HEK293 (cell line): ENCODE data around the gene ARHGAP5.

Experiments used
- CTCF ChIA-PET: fragments of 350-600 bp; formaldehyde crosslinking; extraction: SDS; loops from one replicate; lab custom pipeline; 2021; ENCODE audit warnings: antibody characterized with exemption; lab: Yijun Ruan, JAX
- POLR2A ChIA-PET: fragments of 300-600 bp; formaldehyde crosslinking; extraction: SDS; loops from one replicate; lab custom pipeline; 2020; ENCODE audit warnings: antibody characterized with exemption, inconsistent platforms; lab: Yijun Ruan, JAX
- H3K27ac ChIP-seq: fragments of 200-500 bp; sonication (Bioruptor generic); 2 replicates; pipeline ENCODE4 v1.5.1; 2014; ENCODE audit warnings: low read depth, low read length, control low read depth, inconsistent platforms; ENCODE audit errors: extremely low read depth
- H3K36me3 ChIP-seq, 2 experiments: fragments of 200-500 bp in 1 of 2; sonication (Bioruptor generic) in 1 of 2; 1 replicate in 1 of 2; 2 replicates in 1 of 2; pipeline ENCODE4 v1.5.1; 2014 to 2017; ENCODE audit warnings: inconsistent platforms in 2 of 2, low read length in 2 of 2; ENCODE audit not compliant: control insufficient read depth in 2 of 2, insufficient read depth in 1 of 2
- H3K4me1 ChIP-seq: fragments of 200-500 bp; sonication (Bioruptor generic); 2 replicates; pipeline ENCODE4 v1.5.1; 2014; ENCODE audit warnings: mild to moderate bottlenecking, low read length, inconsistent platforms; ENCODE audit not compliant: control insufficient read depth, insufficient read depth
- H3K4me3 ChIP-seq: 2 replicates; pipeline ENCODE4 v1.5.1; 2011; ENCODE audit warnings: low read depth, mild to moderate bottlenecking, control low read depth, low read length, moderate library complexity
- H3K9me3 ChIP-seq: fragments of 200-500 bp; sonication (Bioruptor generic); 2 replicates; pipeline ENCODE4 v1.5.1; 2014; ENCODE audit warnings: low read depth, low read length, inconsistent platforms; ENCODE audit not compliant: control insufficient read depth, insufficient read depth
- GFI1B ChIP-seq: fragments of 450-650 bp; formaldehyde crosslinking; IDR thresholded peaks from 2 replicates; pipeline ENCODE4 v1.5.1; 2016; ENCODE audit warnings: missing biosample characterization, missing genetic modification characterization
- KLF16 ChIP-seq: fragments of 450-650 bp; formaldehyde crosslinking; IDR thresholded peaks from 2 replicates; pipeline ENCODE4 v1.5.1; 2017; ENCODE audit warnings: missing biosample characterization, missing genetic modification characterization
- PRDM4 ChIP-seq: fragments of 450-650 bp; formaldehyde crosslinking; IDR thresholded peaks from 2 replicates; pipeline ENCODE4 v1.5.1; 2017; ENCODE audit warnings: missing biosample characterization, missing genetic modification characterization
- REST ChIP-seq: fragments of 450-650 bp; formaldehyde crosslinking; IDR thresholded peaks from 2 replicates; pipeline ENCODE4 v1.5.1; 2016; ENCODE audit warnings: missing biosample characterization, missing genetic modification characterization
- SALL2 ChIP-seq: fragments of 450-650 bp; formaldehyde crosslinking; IDR thresholded peaks from 2 replicates; pipeline ENCODE4 v1.5.0; 2017; ENCODE audit warnings: missing biosample characterization, mild to moderate bottlenecking, missing genetic modification characterization, borderline replicate concordance
- SP2 ChIP-seq: fragments of 450-650 bp; formaldehyde crosslinking; IDR thresholded peaks from 2 replicates; pipeline ENCODE4 v1.5.1; 2016; ENCODE audit warnings: missing biosample characterization, missing genetic modification characterization
- WT1 ChIP-seq: fragments of 450-650 bp; formaldehyde crosslinking; IDR thresholded peaks from 2 replicates; pipeline ENCODE4 v1.5.1; 2016; ENCODE audit warnings: missing biosample characterization, missing genetic modification characterization
- ZBTB10 ChIP-seq: fragments of 450-650 bp; formaldehyde crosslinking; IDR thresholded peaks from 2 replicates; pipeline ENCODE4 v1.5.1; 2016; ENCODE audit warnings: missing biosample characterization, missing genetic modification characterization
- ZBTB44 ChIP-seq: fragments of 450-650 bp; IDR thresholded peaks from 2 replicates; pipeline ENCODE4 v1.5.1; 2018; ENCODE audit warnings: missing biosample characterization, mild to moderate bottlenecking, missing genetic modification characterization
- ZBTB48 ChIP-seq: fragments of 450-650 bp; formaldehyde crosslinking; IDR thresholded peaks from 2 replicates; pipeline ENCODE4 v1.5.1; 2016; ENCODE audit warnings: missing biosample characterization, missing genetic modification characterization
- ZNF184 ChIP-seq: fragments of 450-650 bp; IDR thresholded peaks from 2 replicates; pipeline ENCODE4 v1.5.1; 2018; ENCODE audit warnings: missing biosample characterization, mild to moderate bottlenecking, missing genetic modification characterization
- ZNF223 ChIP-seq: fragments of 450-650 bp; formaldehyde crosslinking; IDR thresholded peaks from 2 replicates; pipeline ENCODE4 v1.5.1; 2016; ENCODE audit warnings: missing biosample characterization, missing genetic modification characterization
- ZNF23 ChIP-seq: fragments of 450-650 bp; formaldehyde crosslinking; IDR thresholded peaks from 2 replicates; pipeline ENCODE4 v1.5.1; 2016; ENCODE audit warnings: missing biosample characterization, missing genetic modification characterization, borderline replicate concordance
- ZNF610 ChIP-seq: fragments of 450-650 bp; formaldehyde crosslinking; IDR thresholded peaks from 2 replicates; pipeline ENCODE4 v1.5.1; 2016; ENCODE audit warnings: missing biosample characterization, missing genetic modification characterization, borderline replicate concordance
- ZNF624 ChIP-seq: fragments of 450-650 bp; formaldehyde crosslinking; IDR thresholded peaks from 2 replicates; pipeline ENCODE4 v1.5.1; 2017; ENCODE audit warnings: missing biosample characterization, missing genetic modification characterization
- ZNF660 ChIP-seq: fragments of 450-650 bp; IDR thresholded peaks from 2 replicates; pipeline ENCODE4 v1.5.1; 2018; ENCODE audit warnings: missing biosample characterization, mild to moderate bottlenecking, missing genetic modification characterization
- ZSCAN5A ChIP-seq: fragments of 450-650 bp; formaldehyde crosslinking; IDR thresholded peaks from 2 replicates; pipeline ENCODE4 v1.5.1; 2016; ENCODE audit warnings: missing biosample characterization, missing genetic modification characterization
- TF ChIP-seq, protein P1 (sequence below): fragments of 450-650 bp; formaldehyde crosslinking; IDR thresholded peaks from 2 replicates; pipeline ENCODE4 v1.5.1; 2016; ENCODE audit warnings: missing biosample characterization, missing genetic modification characterization
- TF ChIP-seq, protein P2 (sequence below): fragments of 450-650 bp; formaldehyde crosslinking; IDR thresholded peaks from 2 replicates; pipeline ENCODE4 v1.5.0; 2017; ENCODE audit warnings: missing biosample characterization, missing genetic modification characterization, borderline replicate concordance

ARHGAP5 gene

DNA sequence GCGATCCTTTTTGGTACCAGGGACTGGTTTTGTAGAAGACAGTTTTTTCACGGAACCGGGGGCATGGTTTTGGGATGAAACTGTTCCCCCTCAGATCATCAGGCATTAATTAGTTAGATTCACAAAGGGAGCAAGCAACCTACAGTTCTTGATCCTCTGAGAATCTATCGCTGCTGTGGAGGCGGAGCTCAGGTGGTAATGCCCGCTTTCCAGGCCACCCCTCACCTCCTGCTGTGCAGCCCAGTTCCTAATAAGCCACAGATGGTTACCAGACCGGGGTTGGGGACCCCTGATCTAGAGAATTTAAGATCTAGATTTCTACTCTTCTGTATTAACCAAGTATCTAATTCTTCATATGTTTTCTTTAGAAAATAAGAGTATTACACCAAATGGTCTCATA, 4.8 kb downstream of the ARHGAP5 start:
- ChIA-PET POLR2A (no interaction called here), CTCF (interaction anchor here (1.1 kb wide), 1 partner anchor 8 kb away, joined by 3 read pairs; no protein-coding TSS in a partner anchor)
- Histone ChIP-seq H3K4me3 (no peak overlapping the region), H3K36me3 (peaks cover 0 to 3% of the 10 kb centered on the region in 2 experiments; a peak in 2 of 3 replicates), H3K4me1 (peaks cover 48% of the 10 kb centered on the region), H3K27ac (no peak overlapping the region), H3K9me3 (no peaks in the 10 kb centered on the region)
- no peak for TF ChIP-seq ZNF624
- no peak for TF ChIP-seq KLF16 (tag by site-specific recombination)
- TF ChIP-seq, protein P1, sequence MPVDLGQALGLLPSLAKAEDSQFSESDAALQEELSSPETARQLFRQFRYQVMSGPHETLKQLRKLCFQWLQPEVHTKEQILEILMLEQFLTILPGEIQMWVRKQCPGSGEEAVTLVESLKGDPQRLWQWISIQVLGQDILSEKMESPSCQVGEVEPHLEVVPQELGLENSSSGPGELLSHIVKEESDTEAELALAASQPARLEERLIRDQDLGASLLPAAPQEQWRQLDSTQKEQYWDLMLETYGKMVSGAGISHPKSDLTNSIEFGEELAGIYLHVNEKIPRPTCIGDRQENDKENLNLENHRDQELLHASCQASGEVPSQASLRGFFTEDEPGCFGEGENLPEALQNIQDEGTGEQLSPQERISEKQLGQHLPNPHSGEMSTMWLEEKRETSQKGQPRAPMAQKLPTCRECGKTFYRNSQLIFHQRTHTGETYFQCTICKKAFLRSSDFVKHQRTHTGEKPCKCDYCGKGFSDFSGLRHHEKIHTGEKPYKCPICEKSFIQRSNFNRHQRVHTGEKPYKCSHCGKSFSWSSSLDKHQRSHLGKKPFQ (tag by site-specific recombination): no peak
- no peak for TF ChIP-seq ZNF660 (tag by site-specific recombination)
- TF ChIP-seq SALL2: no peak

DNA sequence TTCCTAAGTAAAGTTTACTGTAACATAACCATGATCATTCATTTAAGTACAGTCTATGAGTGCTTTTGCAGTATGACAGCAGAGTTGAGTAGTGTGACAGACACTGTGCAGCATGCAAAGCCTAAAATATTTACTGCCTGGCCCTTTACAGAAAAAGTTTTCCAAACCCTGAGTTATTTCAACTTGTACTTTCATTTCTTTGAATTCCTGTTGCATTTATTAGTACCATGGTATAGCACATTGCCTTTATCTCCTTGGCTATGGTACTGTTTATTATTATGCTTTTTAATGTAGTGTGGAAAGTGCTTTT, 6.2 kb downstream of the ARHGAP5 start:
- Histone ChIP-seq H3K27ac (no peak overlapping the region), H3K9me3 (no peaks in the 10 kb centered on the region), H3K4me1 (peaks cover 59% of the 10 kb centered on the region), H3K4me3 (no peak overlapping the region), H3K36me3 (peaks cover 0 to 3% of the 10 kb centered on the region in 2 experiments; a peak in 2 of 3 replicates)
- POLR2A ChIA-PET: no interaction called here
- CTCF ChIA-PET: interaction anchor here (2.4 kb wide), 1 partner anchor 10 kb away, joined by 7 read pairs; no protein-coding TSS in a partner anchor
- TF ChIP-seq ZBTB10 (tag by site-specific recombination) (no peak), SP2 (tag by site-specific recombination) (no peak), ZBTB44 (no peak), ZNF610 (tag by site-specific recombination) (no peak), ZNF184 (tag by site-specific recombination) (no peak), ZNF23 (tag by site-specific recombination) (no peak), GFI1B (tag by site-specific recombination) (no peak), SALL2 (no peak), ZBTB48 (no peak), REST (tag by site-specific recombination) (no peak), ZSCAN5A (no peak), WT1 (no peak), ZNF223 (no peak), PRDM4 (tag by site-specific recombination) (no peak)
- TF ChIP-seq, protein P2, sequence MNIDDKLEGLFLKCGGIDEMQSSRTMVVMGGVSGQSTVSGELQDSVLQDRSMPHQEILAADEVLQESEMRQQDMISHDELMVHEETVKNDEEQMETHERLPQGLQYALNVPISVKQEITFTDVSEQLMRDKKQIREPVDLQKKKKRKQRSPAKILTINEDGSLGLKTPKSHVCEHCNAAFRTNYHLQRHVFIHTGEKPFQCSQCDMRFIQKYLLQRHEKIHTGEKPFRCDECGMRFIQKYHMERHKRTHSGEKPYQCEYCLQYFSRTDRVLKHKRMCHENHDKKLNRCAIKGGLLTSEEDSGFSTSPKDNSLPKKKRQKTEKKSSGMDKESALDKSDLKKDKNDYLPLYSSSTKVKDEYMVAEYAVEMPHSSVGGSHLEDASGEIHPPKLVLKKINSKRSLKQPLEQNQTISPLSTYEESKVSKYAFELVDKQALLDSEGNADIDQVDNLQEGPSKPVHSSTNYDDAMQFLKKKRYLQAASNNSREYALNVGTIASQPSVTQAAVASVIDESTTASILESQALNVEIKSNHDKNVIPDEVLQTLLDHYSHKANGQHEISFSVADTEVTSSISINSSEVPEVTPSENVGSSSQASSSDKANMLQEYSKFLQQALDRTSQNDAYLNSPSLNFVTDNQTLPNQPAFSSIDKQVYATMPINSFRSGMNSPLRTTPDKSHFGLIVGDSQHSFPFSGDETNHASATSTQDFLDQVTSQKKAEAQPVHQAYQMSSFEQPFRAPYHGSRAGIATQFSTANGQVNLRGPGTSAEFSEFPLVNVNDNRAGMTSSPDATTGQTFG: no peak
